Neural crest cell (in vitro differentiated cells): ENCODE results near the gene SND1. TPM values are rescaled to one million over a fixed set of nuclear protein-coding genes. Genes with fewer than 3 reads are reported as not detected.

Experiments
- DNase-seq: peaks from one replicate; pipeline ENCODE4 v3.0.0; 2021; ENCODE audit warnings: low read depth, mixed read lengths, low spot score
- H3K27ac Mint-ChIP-seq: one replicate; pipeline ENCODE4 v1.8.0; 2021; ENCODE audit warnings: mild to moderate bottlenecking, mixed read lengths; ENCODE audit not compliant: unreplicated experiment
- H3K27me3 Mint-ChIP-seq: 2 replicates; pipeline ENCODE4 v1.8.0; 2021; ENCODE audit warnings: low read depth, mild to moderate bottlenecking, mixed read lengths
- H3K36me3 Mint-ChIP-seq: 2 replicates; pipeline ENCODE4 v1.8.0; 2021; ENCODE audit warnings: low read depth, mild to moderate bottlenecking, mixed read lengths
- H3K4me1 Mint-ChIP-seq: 2 replicates; pipeline ENCODE4 v1.8.0; 2021; ENCODE audit warnings: mixed read lengths
- H3K4me3 Mint-ChIP-seq: one replicate; pipeline ENCODE4 v1.8.0; 2021; ENCODE audit warnings: mild to moderate bottlenecking, mixed read lengths
- H3K9me3 Mint-ChIP-seq: 2 replicates; pipeline ENCODE4 v1.8.0; 2021; ENCODE audit warnings: mixed read lengths
- CTCF ChIP-seq: fragments of 200-600 bp; sonication (generic); conservative IDR thresholded peaks from 2 replicates; pipeline ENCODE4 v1.5.0; 2021; ENCODE audit warnings: antibody characterized with exemption, mild to moderate bottlenecking
- total RNA-seq: library from RNA; stranded (reverse); gene quantifications from 2 replicates; pipeline ENCODE4 v1.2.1, GENCODE V29; 2021

Gene SND1
- total RNA-seq, 1 donor from 2014 or later, result 184 TPM

GRCh38 chr7:127782654-127783559 is 130.9 kb downstream of the SND1 start:
- Mint-ChIP-seq H3K27ac (no peak overlapping the region), H3K4me1 (peaks cover 37% of the 10 kb centered on the region), H3K9me3 (peaks cover 3% of the 10 kb centered on the region), H3K4me3 (no peak overlapping the region), H3K27me3 (no peaks in the 10 kb centered on the region), H3K36me3 (peaks cover 7% of the 10 kb centered on the region)
- TF ChIP-seq CTCF, result no peak
- no peak for DNase-seq

- no peak for TF ChIP-seq CTCF
- H3K4me1 Mint-ChIP-seq, result peaks cover 28% of the 10 kb centered on the region
- peaks cover 4% of the 10 kb centered on the region for H3K36me3 Mint-ChIP-seq
- DNase-seq, result no peak
- H3K27ac Mint-ChIP-seq, result no peak overlapping the region
- H3K9me3 Mint-ChIP-seq, result no peaks in the 10 kb centered on the region
- no peaks in the 10 kb centered on the region for H3K27me3 Mint-ChIP-seq
- no peak overlapping the region for H3K4me3 Mint-ChIP-seq
Observed at GRCh38 chr7:127786184-127786583, 134.2 kb downstream of the SND1 start.

- Mint-ChIP-seq H3K27ac (no peak overlapping the region), H3K4me3 (no peak overlapping the region), H3K36me3 (peaks cover 4% of the 10 kb centered on the region), H3K27me3 (no peaks in the 10 kb centered on the region), H3K4me1 (peaks cover 20% of the 10 kb centered on the region), H3K9me3 (no peaks in the 10 kb centered on the region)
- no peak for TF ChIP-seq CTCF
- DNase-seq, result no peak
Observed at GRCh38 chr7:127789031-127789430, 137.0 kb downstream of the SND1 start.

GRCh38 chr7:127791446-127792189 is 139.6 kb downstream of the SND1 start:
- peaks cover 15% of the 10 kb centered on the region for H3K4me1 Mint-ChIP-seq
- no peak for TF ChIP-seq CTCF
- H3K36me3 Mint-ChIP-seq, result no peaks in the 10 kb centered on the region
- H3K27me3 Mint-ChIP-seq, result no peaks in the 10 kb centered on the region
- no peak overlapping the region for H3K27ac Mint-ChIP-seq
- H3K9me3 Mint-ChIP-seq, result no peaks in the 10 kb centered on the region
- H3K4me3 Mint-ChIP-seq, result no peak overlapping the region
- DNase-seq, result no peak

- peak; percentile 3 for DNase-seq
- Mint-ChIP-seq H3K27ac (no peak overlapping the region), H3K36me3 (no peaks in the 10 kb centered on the region), H3K27me3 (no peaks in the 10 kb centered on the region), H3K9me3 (no peaks in the 10 kb centered on the region), H3K4me3 (no peak overlapping the region), H3K4me1 (peaks cover 6% of the 10 kb centered on the region)
- TF ChIP-seq CTCF, result peak; percentile 53
Observed at GRCh38 chr7:127792528-127793342, 140.7 kb downstream of the SND1 start.
